Measurements from ENCODE around the gene C19orf25.
"Not testable (repeated sequence)": the region's sequence is repeated elsewhere in the genome, so short reads cannot be mapped to it uniquely, and the experiment has no call there.

C19orf25 gene

DNA sequence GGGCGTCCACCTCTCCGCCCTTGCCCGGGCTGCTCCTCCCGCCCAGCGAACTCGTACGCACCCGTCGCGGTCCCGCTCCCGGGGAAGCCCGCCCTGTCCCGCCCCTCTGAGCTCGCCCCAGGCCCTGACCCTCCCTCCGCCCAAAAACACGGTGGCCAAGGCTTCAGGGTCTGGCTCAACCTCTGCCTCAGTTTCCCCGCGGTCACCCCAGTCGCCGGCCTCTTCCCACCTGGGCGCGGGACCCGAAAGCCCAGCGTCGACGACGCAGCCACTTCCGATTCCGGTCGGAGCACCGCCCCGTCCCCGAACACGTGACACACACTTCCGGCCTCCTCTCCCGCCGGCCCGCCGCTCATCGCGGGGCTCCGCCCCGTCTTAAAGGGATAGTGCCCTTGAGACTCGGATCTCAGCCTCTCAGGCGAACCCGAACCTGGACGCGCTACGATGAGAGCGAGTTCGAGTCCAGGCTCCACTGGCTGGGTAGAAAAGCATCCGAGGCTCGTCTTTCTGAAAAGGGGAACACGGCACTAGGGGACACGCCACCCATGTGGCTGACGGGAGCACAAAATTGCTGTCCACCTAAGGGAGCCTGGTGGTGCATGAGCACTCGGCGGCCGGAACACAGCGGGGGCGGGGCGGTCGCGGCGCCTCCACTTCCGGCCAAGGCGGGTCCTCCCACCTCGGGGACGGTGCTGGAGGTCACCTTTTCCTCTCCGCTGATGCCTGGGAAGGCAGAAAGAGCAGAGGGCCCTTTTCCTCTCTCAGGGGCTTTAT, at the start of gene C19orf25:
TSS of gene C19orf25 (minus strand) at position 282 of the 774 bp plus-strand sequence. CDS start 312 bp downstream, outside the sequence.
- peak; percentile 77 to 83 for DNase-seq (ENCODE audit: low read depth in 2 of 2)

- no peak for DNase-seq (ENCODE audit: low read depth in 2 of 2)
These were observed 48.8 kb upstream of the C19orf25 start for GRCh38 chr19:1527650-1528309.

DNA sequence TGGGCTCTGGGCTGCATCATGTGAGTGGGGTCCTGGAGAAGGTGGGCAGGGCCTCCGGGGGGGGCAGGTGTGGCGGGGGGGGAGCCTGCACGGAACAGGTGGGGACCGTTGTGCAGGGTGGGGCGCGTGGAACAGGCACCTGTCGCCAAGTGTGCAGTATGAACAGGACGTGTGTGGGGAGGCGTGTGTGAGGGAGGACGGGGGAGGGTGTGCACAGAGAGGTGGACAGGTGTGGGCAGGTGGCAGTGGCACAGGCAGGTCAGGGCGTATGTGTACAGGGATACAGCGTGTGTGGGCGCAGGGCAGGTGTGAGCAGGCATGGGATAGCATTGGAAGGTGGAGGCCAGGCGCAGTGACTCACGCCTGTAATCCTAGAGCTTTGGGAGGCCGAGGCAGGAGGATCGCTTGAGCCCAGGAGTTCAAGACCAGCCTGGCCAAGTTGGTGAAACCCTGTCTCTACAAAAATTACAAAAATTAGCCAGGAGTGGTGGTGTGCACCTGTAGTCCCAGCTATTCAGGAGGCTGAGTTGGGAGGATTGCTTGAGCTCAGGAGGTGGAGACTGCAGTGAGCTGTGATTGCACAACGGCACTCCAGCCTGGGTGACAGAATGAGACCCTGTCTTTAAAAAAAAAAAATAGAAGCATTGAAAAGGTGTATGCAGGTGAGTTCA, 48.1 kb upstream of the C19orf25 start:
- no peak for DNase-seq (ENCODE audit: low read depth in 2 of 2)

GRCh38 chr19:1526066-1526778, 47.2 kb upstream of the C19orf25 start:
- DNase-seq (ENCODE audit: low read depth in 2 of 2) = no peak

DNA sequence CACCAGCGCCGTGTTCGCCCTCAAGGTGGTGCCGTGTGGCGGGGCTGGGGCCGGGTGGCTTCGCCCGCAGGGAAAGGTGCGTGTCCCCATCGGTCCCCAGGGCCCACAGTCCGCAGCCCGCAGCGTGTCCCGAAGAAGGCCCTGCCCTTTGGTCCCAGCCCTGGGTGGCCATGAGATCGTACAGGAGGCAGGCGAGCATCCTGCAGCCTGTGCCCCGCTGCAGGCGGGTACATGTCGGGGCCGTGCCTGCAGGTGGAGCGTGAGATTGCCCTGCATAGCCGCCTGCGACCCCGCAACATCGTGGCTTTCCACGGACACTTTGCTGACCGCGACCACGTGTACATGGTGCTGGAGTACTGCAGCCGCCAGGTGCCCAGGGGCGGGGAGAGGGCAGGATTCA, 46.3 kb upstream of the C19orf25 start:
- DNase-seq (ENCODE audit: low read depth in 2 of 2) = no peak

DNA sequence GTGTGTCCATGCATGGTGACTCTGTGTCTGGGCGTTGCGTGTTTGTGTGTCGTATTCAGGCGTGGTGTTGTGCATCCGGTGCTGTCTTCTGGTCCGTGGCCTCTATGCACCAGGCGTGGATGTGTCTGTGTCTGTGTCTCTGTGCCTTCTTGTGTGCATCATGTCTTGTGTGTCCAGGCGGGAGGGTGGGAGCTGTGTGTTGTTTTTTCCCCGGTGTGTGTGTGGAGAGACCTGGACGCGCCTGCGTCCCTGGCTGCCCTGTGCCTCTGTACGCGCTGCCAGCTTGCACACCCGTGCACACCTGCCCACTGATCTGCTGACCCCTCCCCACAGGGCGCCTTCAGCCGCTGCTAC, 45.9 kb upstream of the C19orf25 start:
- DNase-seq (ENCODE audit: low read depth in 2 of 2) = no peak

DNA sequence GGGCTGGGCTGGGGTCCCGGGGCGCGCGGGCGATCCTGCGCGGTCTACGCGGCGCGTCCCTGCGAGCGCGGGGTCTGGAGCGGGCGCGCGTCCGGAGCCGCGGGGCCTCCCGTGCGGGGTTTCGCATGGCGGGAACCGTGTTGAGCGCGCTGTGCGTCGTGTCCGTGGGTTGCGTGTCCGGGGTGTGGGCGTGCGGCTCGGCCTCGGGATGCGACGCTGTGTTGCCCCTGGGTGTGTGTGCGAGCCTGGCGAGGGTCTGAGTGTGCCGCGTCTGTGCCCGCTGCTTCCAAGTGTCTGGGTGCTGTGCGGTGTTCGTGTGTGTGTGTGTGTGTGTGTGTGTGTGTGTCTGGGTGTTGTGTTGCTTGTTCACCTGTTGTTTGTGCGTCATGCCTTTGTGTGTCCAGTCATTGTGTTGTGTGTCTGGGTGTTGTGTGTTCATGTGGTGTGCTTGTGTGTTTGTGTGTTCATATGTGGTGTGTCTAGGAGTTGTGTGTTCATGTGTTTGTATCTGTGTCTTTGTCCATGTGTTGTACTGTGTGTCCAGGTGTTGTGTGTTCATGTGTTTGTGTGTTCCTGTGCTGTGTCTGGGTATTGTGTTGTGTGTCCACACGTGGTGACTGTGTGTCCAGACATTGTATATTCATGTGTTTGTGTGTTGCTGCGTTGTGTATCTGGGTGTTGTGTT, 45.4 kb upstream of the C19orf25 start:
- no peak for DNase-seq (ENCODE audit: low read depth in 2 of 2)

- DNase-seq (ENCODE audit: low read depth in 2 of 2) = no peak
These were observed 44.6 kb upstream of the C19orf25 start, which contains the start of gene PLK5 for GRCh38 chr19:1523412-1524286. PLK5 (plus strand) TSS chr19:1524077; CDS start chr19:1526997, 2,920 bp downstream.

GRCh38 chr19:1522838-1523237, 43.8 kb upstream of the C19orf25 start:
- DNase-seq (ENCODE audit: low read depth in 2 of 2) = no peak

DNA sequence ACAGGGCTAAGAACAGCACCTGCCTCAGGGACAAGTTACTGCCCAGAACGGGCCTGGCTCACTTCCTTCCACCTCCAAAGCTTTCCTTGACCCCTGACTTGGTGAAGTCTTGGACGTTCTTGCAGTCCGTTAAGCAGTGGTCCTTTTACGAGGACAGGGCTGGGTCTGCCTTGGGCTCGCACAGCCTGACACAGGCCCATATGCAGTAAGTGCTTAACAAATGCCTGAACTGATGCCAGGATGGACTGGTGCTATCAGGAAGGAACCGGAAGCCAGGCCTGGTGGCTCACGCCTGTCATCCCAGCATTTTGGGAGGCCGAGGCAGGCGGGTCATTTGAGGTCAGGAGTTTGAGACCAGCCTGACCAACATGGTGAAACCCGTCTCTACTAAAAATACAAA, 43.0 kb upstream of the C19orf25 start:
- no peak for DNase-seq (ENCODE audit: low read depth in 2 of 2)

DNA sequence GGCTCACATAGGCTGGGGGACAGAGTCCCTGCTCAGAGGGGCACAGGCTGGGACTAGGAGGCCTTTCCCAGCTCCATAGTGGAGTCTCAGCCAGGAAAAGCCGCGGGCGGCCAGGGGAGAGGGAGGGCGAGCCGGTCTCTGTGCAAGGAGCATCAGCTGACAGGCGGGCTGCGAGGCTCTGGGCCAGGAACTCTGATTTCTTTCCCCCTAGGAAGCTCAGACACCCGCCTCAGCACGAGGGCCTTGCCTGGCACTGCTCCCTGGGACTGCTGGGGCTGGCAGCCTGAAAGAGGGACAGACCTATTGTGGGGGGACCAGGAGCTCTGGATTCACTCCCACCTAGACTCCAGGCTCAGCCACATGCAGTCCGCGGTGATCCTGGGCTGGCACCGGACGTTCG, 42.6 kb upstream of the C19orf25 start:
- DNase-seq (ENCODE audit: low read depth in 2 of 2) = no peak

- DNase-seq (ENCODE audit: low read depth in 2 of 2) = no peak
These were observed 41.3 kb upstream of the C19orf25 start for GRCh38 chr19:1520203-1520780.

DNA sequence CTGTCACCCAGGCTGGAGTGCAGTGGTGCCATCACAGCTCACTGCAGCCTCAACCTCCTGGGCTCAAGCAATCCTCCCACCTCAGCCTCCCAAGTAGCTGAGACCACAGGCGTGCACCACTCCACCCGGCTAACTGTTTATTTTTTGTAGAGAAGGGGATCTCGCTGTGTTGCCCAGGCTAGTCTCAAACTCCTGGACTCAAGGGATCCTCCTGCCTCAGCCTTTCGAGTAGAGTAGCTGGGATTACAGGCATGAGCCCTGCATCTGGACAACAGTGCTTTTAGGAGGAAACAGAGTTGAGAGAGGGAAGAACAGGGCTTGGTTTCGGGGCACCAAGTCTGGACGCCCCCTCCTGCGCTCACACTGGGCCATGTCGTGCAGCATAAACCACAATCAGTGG, 40.8 kb upstream of the C19orf25 start:
- DNase-seq (ENCODE audit: low read depth in 2 of 2) = not testable (repeated sequence)

- DNase-seq (ENCODE audit: low read depth in 2 of 2) = no peak
These were observed 39.5 kb upstream of the C19orf25 start for GRCh38 chr19:1518471-1518870.

DNA sequence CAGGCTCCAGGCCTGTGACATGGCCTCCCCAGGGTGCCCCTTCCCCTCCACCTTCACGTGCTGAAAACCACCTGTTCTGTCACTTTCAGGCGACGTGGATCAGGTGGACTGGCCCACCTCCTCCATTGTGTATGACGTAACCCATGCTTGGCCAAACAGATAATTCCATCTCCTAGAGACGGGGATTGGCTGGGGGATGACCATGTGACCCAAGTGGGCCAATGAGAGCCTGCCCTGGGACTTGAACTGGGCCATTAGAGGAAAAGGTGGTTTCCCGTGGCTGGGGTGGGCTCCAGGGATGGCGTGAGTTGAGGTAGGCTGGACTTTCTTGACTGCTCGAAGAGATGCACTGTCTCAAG, 37.4 kb upstream of the C19orf25 start:
- DNase-seq (ENCODE audit: low read depth in 2 of 2) = no peak

DNA sequence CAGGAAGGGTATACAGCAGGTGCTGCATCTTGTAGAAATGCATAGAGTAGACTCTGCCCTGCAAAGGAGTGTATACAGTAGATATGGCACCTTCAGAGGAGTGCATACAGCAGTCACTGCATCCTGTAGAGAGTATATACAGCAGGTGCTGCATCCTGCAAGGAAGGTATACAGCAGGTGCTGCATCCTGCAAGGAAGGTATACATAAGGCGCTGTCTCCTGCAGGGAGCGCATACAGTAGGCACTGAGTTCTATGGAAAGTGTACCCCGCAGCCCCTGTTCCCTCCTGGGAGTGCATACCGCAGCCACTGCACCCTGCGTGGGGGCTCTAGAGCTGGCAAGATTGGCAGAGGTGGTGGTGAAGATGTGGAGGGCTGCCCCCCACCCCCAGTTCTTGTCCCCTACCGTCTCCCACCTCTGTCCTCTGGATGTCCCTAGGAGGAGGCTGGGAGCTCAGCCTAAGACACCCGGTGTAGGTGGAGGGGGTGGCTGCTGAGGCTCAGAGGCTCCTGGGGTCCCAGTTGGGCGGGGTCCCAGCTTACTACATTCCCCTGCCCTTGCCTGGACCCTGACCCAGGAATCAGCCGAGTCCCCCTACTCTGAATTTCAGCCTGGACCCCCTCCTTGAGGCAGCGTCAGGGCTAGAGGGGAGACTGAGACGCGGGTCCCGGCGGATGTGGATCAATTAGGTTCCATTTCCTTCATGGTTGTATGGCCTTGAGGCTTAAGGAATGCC, 36.1 kb upstream of the C19orf25 start:
- DNase-seq (ENCODE audit: low read depth in 2 of 2) = no peak

DNA sequence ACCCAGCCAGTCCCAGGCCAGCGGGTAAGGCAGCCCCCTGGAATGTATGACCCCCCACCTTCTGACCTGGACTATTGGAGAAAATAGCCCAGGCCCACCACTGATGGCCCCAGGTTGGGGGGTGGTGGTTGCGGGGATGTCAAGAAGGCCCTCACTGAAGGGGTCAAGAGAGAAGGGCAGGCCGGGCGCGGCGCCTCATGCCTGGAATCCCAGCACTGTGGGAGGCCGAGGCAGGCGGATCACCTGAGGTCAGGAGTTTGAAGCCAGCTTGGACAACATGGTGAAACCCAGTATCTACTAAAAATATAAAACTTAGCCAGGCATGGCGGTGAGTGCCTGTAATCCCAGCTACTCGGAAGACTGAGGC, 35.3 kb upstream of the C19orf25 start:
- no peak for DNase-seq (ENCODE audit: low read depth in 2 of 2)

DNA sequence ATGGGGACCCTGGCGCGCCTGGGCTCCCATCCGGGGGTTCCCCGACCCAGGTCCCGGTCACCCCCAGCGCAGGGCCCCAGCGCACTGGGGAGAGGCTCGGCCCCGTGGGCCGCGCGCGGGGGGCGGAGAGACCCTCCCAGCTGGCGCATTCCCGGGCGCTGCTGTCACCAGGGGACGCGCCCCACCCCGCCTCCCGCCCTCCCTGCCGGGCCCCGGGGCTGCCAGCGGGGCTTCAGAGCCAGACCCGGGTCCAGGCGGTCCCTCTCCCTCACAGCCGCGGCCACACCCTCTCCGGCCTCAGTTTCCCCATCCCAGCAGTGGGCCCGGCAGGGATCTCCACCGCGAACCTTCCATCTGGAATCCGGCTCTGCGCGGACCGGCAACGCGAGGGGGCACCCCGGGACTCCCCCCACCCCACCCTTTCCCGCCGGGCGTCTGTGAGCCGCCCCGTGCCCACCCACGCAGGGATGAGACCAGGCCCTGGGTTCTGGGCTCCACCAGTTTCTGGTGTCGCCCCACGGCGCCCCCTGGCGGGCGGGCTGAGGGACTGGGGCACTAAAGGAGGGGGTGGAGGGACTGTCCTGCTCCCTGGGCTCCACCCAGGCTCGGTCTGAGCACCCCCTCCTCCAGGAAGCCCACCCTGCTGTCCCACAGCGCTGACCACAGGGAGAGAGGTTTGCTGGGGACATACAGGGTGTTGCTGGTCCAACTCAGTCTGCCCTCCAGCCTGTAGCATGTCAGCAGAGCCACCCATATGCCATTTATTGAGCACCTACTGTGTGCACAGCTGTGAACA, 34.7 kb upstream of the C19orf25 start:
- peak; percentile 34 to 50 for DNase-seq (ENCODE audit: low read depth in 2 of 2)
